GM12878 (cell line): ENCODE measurements around the gene IRF9. TPM values are rescaled to one million over a fixed set of nuclear protein-coding genes. Genes with fewer than 3 reads are reported as not detected.

Experiments
- BRCA1 ChIP-seq: IDR thresholded peaks from 2 replicates; pipeline ENCODE4 v1.6.1; 2011; ENCODE audit warnings: low read depth, low read length, improper control_type of control experiment
- CREB1 ChIP-seq: IDR thresholded peaks from 2 replicates; pipeline ENCODE4 v1.6.1; 2012; ENCODE audit warnings: low read depth, mild to moderate bottlenecking, inconsistent platforms
- CUX1 ChIP-seq: IDR thresholded peaks from 2 replicates; pipeline ENCODE4 v1.6.1; 2012; ENCODE audit warnings: improper control_type of control experiment, low read depth, low read length; ENCODE audit not compliant: insufficient replicate concordance
- DPF2 ChIP-seq: fragments of 450-650 bp; IDR thresholded peaks from 2 replicates; pipeline ENCODE4 v1.6.1; 2017; ENCODE audit warnings: mild to moderate bottlenecking
- E4F1 ChIP-seq: fragments of 450-650 bp; IDR thresholded peaks from 2 replicates; pipeline ENCODE4 v1.6.1; 2018; ENCODE audit warnings: borderline replicate concordance, mild to moderate bottlenecking; ENCODE audit not compliant: partially characterized antibody
- EED ChIP-seq: sonication (generic); IDR thresholded peaks from 2 replicates; pipeline ENCODE4 v1.6.1; 2016; ENCODE audit warnings: antibody characterized with exemption, low read depth
- EGR1 ChIP-seq, 2 experiments: IDR thresholded peaks; 1 replicate in 1 of 2; 2 replicates in 1 of 2; pipeline ENCODE4 v1.6.1; 2011 to 2012; ENCODE audit warnings: low read depth in 2 of 2, low read length in 2 of 2, borderline replicate concordance in 1 of 2, mild to moderate bottlenecking in 1 of 2, moderate library complexity in 1 of 2
- ETV6 ChIP-seq, 2 experiments: fragments of 450-650 bp in 1 of 2; IDR thresholded peaks in 1 of 2; conservative IDR thresholded peaks in 1 of 2; 2 replicates each; pipeline ENCODE4 v1.6.1; 2014; ENCODE audit warnings: antibody characterized with exemption in 1 of 2, borderline replicate concordance in 1 of 2, low read depth in 1 of 2, mild to moderate bottlenecking in 1 of 2, moderate library complexity in 1 of 2
- HDGF ChIP-seq: fragments of 450-650 bp; IDR thresholded peaks from 2 replicates; pipeline ENCODE4 v1.6.1; 2016; ENCODE audit warnings: antibody characterized with exemption
- IRF4 ChIP-seq: IDR thresholded peaks from 2 replicates; pipeline ENCODE4 v1.6.1; 2011; ENCODE audit warnings: low read depth, low read length
- JUNB ChIP-seq: IDR thresholded peaks from 2 replicates; pipeline ENCODE4 v1.6.1; 2016; ENCODE audit warnings: antibody characterized with exemption, mild to moderate bottlenecking
- KAT2A ChIP-seq: conservative IDR thresholded peaks from 2 replicates; pipeline ENCODE4 v1.6.1; 2011; ENCODE audit warnings: low read depth, low read length; ENCODE audit not compliant: control insufficient read depth
- LARP7 ChIP-seq: fragments of 450-650 bp; IDR thresholded peaks from 2 replicates; pipeline ENCODE4 v1.6.1; 2017; ENCODE audit warnings: mild to moderate bottlenecking
- MTA2 ChIP-seq: fragments of 450-650 bp; IDR thresholded peaks from 2 replicates; pipeline ENCODE4 v1.6.1; 2016; ENCODE audit warnings: low read depth, mild to moderate bottlenecking, moderate library complexity
- MYC ChIP-seq: IDR thresholded peaks from 2 replicates; pipeline ENCODE4 v1.6.1; 2011; ENCODE audit warnings: mild to moderate bottlenecking, low read length, moderate library complexity, inconsistent platforms; ENCODE audit not compliant: insufficient read depth, insufficient replicate concordance, insufficient read length, severe bottlenecking
- RELB ChIP-seq: fragments of 450-650 bp; IDR thresholded peaks from 2 replicates; pipeline ENCODE4 v1.6.1; 2017; ENCODE audit warnings: low read depth, mild to moderate bottlenecking, moderate library complexity
- SMAD1 ChIP-seq: fragments of 450-650 bp; IDR thresholded peaks from 2 replicates; pipeline ENCODE4 v1.6.1; 2018; ENCODE audit warnings: mild to moderate bottlenecking, low read depth; ENCODE audit not compliant: partially characterized antibody
- ZNF217 ChIP-seq: fragments of 450-650 bp; IDR thresholded peaks from 2 replicates; pipeline ENCODE4 v1.6.1; 2017; ENCODE audit warnings: antibody characterized with exemption, mild to moderate bottlenecking
- polyA plus RNA-seq, 11 experiments: library from polyadenylated mRNA; depleted of rRNA in 4 of 11; unstranded in 6 of 11; stranded (reverse) in 5 of 11; fragments of >200 nt; fragmentation: Nextera tagmentation in 4 of 11; fragmentation: Illumina TruSeq in 1 of 11; extraction: Ambion mirVana in 4 of 11; extraction: Trizol in 1 of 11; gene quantifications; 1 replicate in 1 of 11; 2 replicates in 10 of 11; pipeline versions ENCODE4 v1.2.1 to v1.2.3, GENCODE V29; 2011 to 2016; ENCODE audit warnings: inconsistent platforms in 2 of 11, missing spikeins in 2 of 11, low read depth in 1 of 11
- total RNA-seq, 4 experiments: library from RNA; depleted of rRNA in 3 of 4; stranded (reverse); fragments of >200 nt in 3 of 4; fragmentation: Illumina TruSeq in 1 of 4; extraction: Trizol in 1 of 4; gene quantifications; 2 replicates each; pipeline versions ENCODE4 v1.2.1 to v1.2.3, GENCODE V29; 2013 to 2021
- TF ChIP-seq, protein P1 (sequence below): IDR thresholded peaks from 2 replicates; pipeline ENCODE4 v1.6.1; 2012; ENCODE audit warnings: low read depth, low read length, improper control_type of control experiment

Gene IRF9
- total and polyA plus RNA-seq, 10 of the 15 experiments (the other 5 are each of a cell fraction or from before 2014, with no cell fraction given) = 47.6 to 234 (median 148) TPM

DNA sequence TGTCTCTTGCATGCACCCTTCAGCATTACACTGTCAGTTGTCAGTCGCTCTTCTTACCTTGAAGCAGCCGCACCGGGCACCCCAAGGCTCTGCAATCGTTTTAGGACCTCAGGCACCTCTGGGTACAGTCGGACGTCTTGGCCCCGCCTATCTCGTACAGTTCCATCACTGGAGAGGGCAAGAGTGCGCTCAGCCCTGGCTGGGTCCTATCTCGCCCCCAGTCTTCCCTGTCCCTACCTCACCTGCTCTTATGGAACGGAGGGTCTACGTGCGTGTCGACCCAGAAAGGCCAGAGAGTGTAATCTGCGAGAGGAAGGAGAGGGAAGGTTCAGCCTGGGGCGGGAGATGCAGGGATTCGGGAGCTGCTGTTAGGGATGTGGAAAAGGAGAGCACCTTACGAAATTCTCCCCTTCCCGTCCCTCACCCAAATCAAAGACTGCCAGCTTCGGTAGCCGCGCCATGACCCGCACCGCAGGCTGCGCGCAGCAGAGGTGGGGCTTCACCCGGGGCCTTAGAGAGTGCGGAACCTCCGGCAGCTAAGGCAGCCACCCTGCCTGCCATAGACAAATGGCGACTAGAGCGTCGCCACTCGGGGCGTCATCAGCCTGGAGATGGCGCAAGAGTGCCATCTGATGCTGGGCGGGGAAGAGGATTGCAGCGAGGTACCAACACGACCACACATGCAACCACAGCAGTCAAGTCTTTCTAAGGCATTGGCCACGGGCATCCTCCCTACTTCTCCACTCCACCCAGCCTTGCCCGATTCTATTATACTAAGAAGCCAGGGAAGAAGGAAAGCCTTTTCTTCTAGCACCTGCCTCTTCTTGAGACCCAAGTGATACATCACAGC is 54.7 kb downstream of the IRF9 start, which contains the start of gene MDP1 (continued):
- no peak for TF ChIP-seq CUX1
- TF ChIP-seq DPF2 = 0 out of 2 replicates have a peak, but pooled peaks have one; percentile 54
- TF ChIP-seq ZNF217 = no peak
- TF ChIP-seq RELB = peak; percentile 84
- TF ChIP-seq HDGF = no peak
- TF ChIP-seq IRF4 = 0 out of 2 replicates have a peak, but pooled peaks have one; percentile 61
- no peak for TF ChIP-seq ETV6 (conservative IDR thresholded peaks at IDR 0.05 in 1 of 2, IDR thresholded peaks at IDR 0.05 in 1 of 2; ENCODE audit: borderline replicate concordance in 1 of 2, low read depth in 1 of 2)
- no peak for TF ChIP-seq E4F1
- TF ChIP-seq EGR1 (IDR thresholded peaks at IDR 0.05; ENCODE audit: borderline replicate concordance in 1 of 2, low read depth in 2 of 2, low read length in 2 of 2) = peak in 1 of 2 experiments; percentile 47; a peak in 1 of 3 replicates
- TF ChIP-seq EED = peak; percentile 33; the same call in 1 of the 2 replicates
- TF ChIP-seq LARP7 = peak; percentile 78
- TF ChIP-seq CREB1 = peak; percentile 96
- no peak for TF ChIP-seq BRCA1
- TF ChIP-seq SMAD1 = no peak
- peak; percentile 49 for TF ChIP-seq MYC
- TF ChIP-seq MTA2 = no peak; the same call in 1 of the 2 replicates
- no peak for TF ChIP-seq KAT2A
- TF ChIP-seq, protein P1, sequence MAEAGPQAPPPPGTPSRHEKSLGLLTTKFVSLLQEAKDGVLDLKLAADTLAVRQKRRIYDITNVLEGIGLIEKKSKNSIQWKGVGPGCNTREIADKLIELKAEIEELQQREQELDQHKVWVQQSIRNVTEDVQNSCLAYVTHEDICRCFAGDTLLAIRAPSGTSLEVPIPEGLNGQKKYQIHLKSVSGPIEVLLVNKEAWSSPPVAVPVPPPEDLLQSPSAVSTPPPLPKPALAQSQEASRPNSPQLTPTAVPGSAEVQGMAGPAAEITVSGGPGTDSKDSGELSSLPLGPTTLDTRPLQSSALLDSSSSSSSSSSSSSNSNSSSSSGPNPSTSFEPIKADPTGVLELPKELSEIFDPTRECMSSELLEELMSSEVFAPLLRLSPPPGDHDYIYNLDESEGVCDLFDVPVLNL = no peak
- no peak for TF ChIP-seq JUNB
